Bronchial epithelial cell (primary cell): ENCODE results near the gene IL24. TPM values are rescaled to one million over a fixed set of nuclear protein-coding genes. Genes with fewer than 3 reads are reported as not detected.

Experiments used
- DNase-seq: peaks from one replicate; pipeline ENCODE4 v3.0.0-alpha.2; 2010; ENCODE audit warnings: low read depth
- FAIRE-seq: peaks from 2 replicates; lab custom pipeline; 2011; peaks lifted over from hg19 to GRCh38; lab: Jason Lieb, UNC
- H3K27me3 ChIP-seq: 2 replicates; pipeline ENCODE4 v1.5.1; 2011; ENCODE audit warnings: low read length; ENCODE audit not compliant: control insufficient read depth, insufficient read depth
- H3K36me3 ChIP-seq: 2 replicates; pipeline ENCODE4 v1.5.1; 2011; ENCODE audit warnings: low read length; ENCODE audit not compliant: control insufficient read depth, insufficient read depth
- H3K4me3 ChIP-seq: 2 replicates; pipeline ENCODE4 v1.5.1; 2011; ENCODE audit warnings: mild to moderate bottlenecking, low read depth, low read length, control low read depth
- CTCF ChIP-seq: IDR thresholded peaks from 2 replicates; pipeline ENCODE4 v1.5.1; 2011; ENCODE audit warnings: mild to moderate bottlenecking, moderate library complexity, low read length, control low read depth, inconsistent platforms; ENCODE audit not compliant: insufficient read depth, severe bottlenecking
- total RNA-seq: library from RNA; depleted of rRNA; stranded (reverse); fragments of >200 nt; gene quantifications from 2 replicates; pipeline ENCODE4 v1.2.1, GENCODE V29; 2014

IL24 gene
- total RNA-seq, 1 donor from 2014 or later: 0.26 TPM

- Histone ChIP-seq H3K4me3 (no peak overlapping the region), H3K36me3 (no peaks in the 10 kb centered on the region), H3K27me3 (no peaks in the 10 kb centered on the region)
- peak; percentile 76 for DNase-seq
- TF ChIP-seq CTCF: no peak
- FAIRE-seq: no peak
Observed at GRCh38 chr1:206939841-206940587, 42.8 kb downstream of the IL24 start.

DNA sequence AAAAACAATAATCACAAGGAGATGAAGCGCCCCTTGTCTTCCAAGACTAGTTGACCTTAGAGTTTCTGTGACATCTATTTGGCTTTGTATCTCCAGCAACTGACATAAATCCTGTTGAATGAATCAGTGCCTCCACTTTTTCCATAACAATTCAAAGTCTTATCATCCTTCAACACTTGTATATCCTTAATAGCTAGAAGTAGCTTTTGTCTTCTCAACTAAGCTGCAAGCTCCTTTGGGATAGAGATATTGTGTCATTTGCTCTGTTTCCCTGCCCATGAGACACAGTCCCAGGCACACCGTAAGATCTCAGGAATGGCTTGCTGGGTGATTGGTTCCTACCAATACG is 43.3 kb downstream of the IL24 start:
- Histone ChIP-seq H3K27me3 (peaks cover 2% of the 10 kb centered on the region), H3K36me3 (no peaks in the 10 kb centered on the region), H3K4me3 (no peak overlapping the region)
- FAIRE-seq (no peak), DNase-seq (no peak)
- TF ChIP-seq CTCF: no peak

GRCh38 chr1:206941766-206942418 is 44.6 kb downstream of the IL24 start:
- no peaks in the 10 kb centered on the region for H3K36me3 ChIP-seq
- H3K4me3 ChIP-seq: no peak overlapping the region
- FAIRE-seq (no peak), DNase-seq (no peak)
- TF ChIP-seq CTCF: no peak
- peaks cover 2% of the 10 kb centered on the region for H3K27me3 ChIP-seq

GRCh38 chr1:206944703-206945102 is 47.5 kb downstream of the IL24 start:
- no peak for TF ChIP-seq CTCF
- no peak for FAIRE-seq
- Histone ChIP-seq H3K36me3 (no peaks in the 10 kb centered on the region), H3K4me3 (no peak overlapping the region), H3K27me3 (peaks cover 2% of the 10 kb centered on the region)
- no peak for DNase-seq

DNA sequence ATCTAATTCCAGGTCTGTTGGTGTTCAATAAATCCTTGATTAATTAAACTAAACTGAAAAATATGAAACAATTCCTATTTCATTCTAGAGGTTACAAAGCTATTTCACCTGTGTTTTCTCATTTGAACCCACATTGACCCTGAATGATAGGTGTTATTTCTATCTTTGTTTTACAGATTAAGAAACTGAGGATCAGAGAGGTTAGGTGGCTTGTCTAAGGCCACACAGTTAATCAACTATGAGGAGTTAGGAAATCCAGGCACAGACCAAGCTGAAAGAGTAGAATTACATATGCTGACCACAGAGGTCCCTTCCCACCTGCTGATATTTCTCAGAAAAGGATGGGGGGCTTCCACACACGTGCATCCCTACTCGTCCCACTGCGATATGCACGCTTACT is 48.5 kb downstream of the IL24 start:
- no peak for FAIRE-seq
- no peak for TF ChIP-seq CTCF
- DNase-seq: no peak
- H3K36me3 ChIP-seq: no peaks in the 10 kb centered on the region
- H3K4me3 ChIP-seq: no peak overlapping the region
- H3K27me3 ChIP-seq: peaks cover 2% of the 10 kb centered on the region

GRCh38 chr1:206946261-206946660 is 49.0 kb downstream of the IL24 start, which contains the start of gene PIGR:
Gene PIGR (minus strand): TSS chr1:206946466. CDS start chr1:206940531, 5,935 bp downstream.
- FAIRE-seq: no peak
- Histone ChIP-seq H3K4me3 (no peak within 1 kb of the TSS), H3K27me3 (peaks cover 2% of the 10 kb centered on the region), H3K36me3 (no peaks in the 10 kb centered on the region)
- DNase-seq: no peak
- no peak for TF ChIP-seq CTCF
